Pancreas (tissue), 10 donors: Measurements from ENCODE around the gene DGCR2. TPM values are rescaled to one million over a fixed set of nuclear protein-coding genes. Genes with fewer than 3 reads are reported as not detected.

ENCODE experiments used
- ATAC-seq, 4 donors: fragments of 200-7000 bp; cut with Tn5 transposase; one replicate each; pipeline versions ENCODE4 v1.8.0 to v1.9.1; 2020; ENCODE audit warnings: mild to moderate bottlenecking in 4 of 4, moderate library complexity in 4 of 4
- DNase-seq, 6 donors: peaks; one replicate each; pipeline ENCODE4 v3.0.0-alpha.2; 2020
- FAIRE-seq: peaks from 2 replicates; lab custom pipeline; 2012; peaks lifted over from hg19 to GRCh38; lab: Jason Lieb, UNC
- H3K27ac ChIP-seq, 4 donors: fragments of 200-600 bp; sonication (generic); 1 replicate in 3 of 4; 2 replicates in 1 of 4; pipeline versions ENCODE4 v1.5.0 to v1.8.0; 2020
- H3K27me3 ChIP-seq, 4 donors: fragments of 200-600 bp; one replicate each; pipeline ENCODE4 v1.8.0; 2021
- H3K36me3 ChIP-seq, 3 donors: fragments of 200-600 bp; sonication (generic) in 1 of 3; one replicate each; pipeline versions ENCODE4 v1.5.0 to v1.8.0; 2020 to 2021
- H3K4me1 ChIP-seq, 3 donors: fragments of 200-600 bp; one replicate each; pipeline ENCODE4 v1.8.0; 2021
- H3K4me3 ChIP-seq, 4 donors: fragments of 200-600 bp; sonication (generic) in 2 of 4; one replicate each; pipeline versions ENCODE4 v1.5.0 to v1.8.0; 2020 to 2021
- H3K9me3 ChIP-seq, 4 donors: fragments of 200-600 bp; one replicate each; pipeline ENCODE4 v1.8.0; 2021
- CTCF ChIP-seq, 4 donors: fragments of 200-600 bp; sonication (generic) in 3 of 4; IDR thresholded peaks; one replicate each; pipeline versions ENCODE4 v1.5.0 to v1.8.0; 2021; ENCODE audit warnings: antibody characterized with exemption in 4 of 4
- WGBS, 2 donors: extraction: QIAGEN DNeasy Blood & Tissue Kit; methylation state at CpG; one replicate each; pipeline ENCODE4 v1.1.7; 2013; 5-methylcytosine and 5-hydroxymethylcytosine counted together
- intact Hi-C, 3 donors: fragments of 100-400 bp; cut with DNase I; formaldehyde crosslinking; loops; one replicate each; pipeline versions ENCODE4 v1.11.1 to v1.14.2; 2022
- polyA plus RNA-seq, 2 donors: library from polyadenylated mRNA; stranded (reverse); fragments of 200-250 nt; gene quantifications; one replicate each; pipeline ENCODE4 v1.2.3, GENCODE V29; 2013
- total RNA-seq, 6 donors: library from RNA; stranded (reverse); fragmentation: NEBNext Ultra II Directional in 4 of 6; extraction: Animal tissue kit (Norgen Biotek cat#: 25700) in 4 of 6; gene quantifications; one replicate each; pipeline versions ENCODE4 v1.2.1 to v1.2.4, GENCODE V29; 2021 to 2023
- donor health status: healthy with polysubstance abuse.
- donor health status: DM: no; HTN: no; CAD: no; lungs with moderate emphysema.
- donor health status: DM: no; HTN: no; CAD: no.
- donor health status: control.
- donor health status: control.
- donor health status: Bipolar disorder and iron deficiency.
- donor health status: DM: yes; HTN: yes; CAD: no.
- donor health status: DM: no; HTN: no; CAD: no.
- donor health status: DM: no; HTN: no; CAD: no.
- donor health status: DM: yes; HTN: yes; CAD: no.

The DGCR2 gene
- total and polyA plus RNA-seq, 8 donors: 24.3 to 41.5 (median 30.1) TPM

DNA sequence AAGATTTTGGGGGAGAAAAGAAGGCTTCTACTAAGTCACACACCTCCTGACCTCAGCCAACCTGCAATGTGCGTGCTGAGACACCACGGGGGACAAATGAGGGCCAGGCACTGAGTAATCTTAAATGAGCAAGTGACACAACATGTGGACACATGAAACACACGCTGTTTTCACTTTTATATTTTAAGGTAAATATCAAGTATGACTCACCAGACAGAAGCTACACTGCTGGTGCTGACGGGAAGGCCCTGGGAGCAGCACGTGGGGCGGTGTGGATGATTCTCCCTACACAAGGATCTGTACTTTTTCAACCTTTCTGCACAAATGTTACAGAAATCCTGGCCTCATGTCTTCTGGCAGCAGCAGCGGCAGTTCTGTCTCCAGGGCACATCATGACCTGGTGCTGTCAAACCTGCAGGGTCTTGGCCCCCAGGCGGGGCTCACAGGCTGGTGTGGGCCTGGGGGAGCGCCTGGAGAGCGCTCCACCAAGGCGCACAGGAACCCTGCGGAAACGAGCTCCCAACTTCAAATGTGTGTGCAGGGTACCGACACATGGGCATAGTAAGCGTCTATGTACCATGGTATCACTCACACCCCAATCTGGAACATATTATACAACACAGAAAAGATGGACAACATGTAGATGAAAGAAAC is 61.7 kb downstream of the DGCR2 start:
- no peaks in the 10 kb centered on the region for H3K9me3 ChIP-seq
- TF ChIP-seq CTCF (IDR thresholded peaks at IDR 0.05): no peak
- no peak overlapping the region for H3K4me3 ChIP-seq
- no peak for FAIRE-seq
- peak in 2 of 4 donors; percentile 23 to 54 for ATAC-seq
- H3K27me3 ChIP-seq: no peaks in the 10 kb centered on the region
- peaks cover 0 to 18% (median 0%) of the 10 kb centered on the region in 3 donors for H3K36me3 ChIP-seq
- no peak overlapping the region for H3K27ac ChIP-seq
- WGBS, 2 donors: 82% methylated on average over 15 of the region's 15 CpGs
- peak in 1 of 6 donors; percentile 22 for DNase-seq
- H3K4me1 ChIP-seq: peaks cover 0 to 8% (median 0%) of the 10 kb centered on the region in 3 donors
- intact Hi-C loops: no loop called here

GRCh38 chr22:19059481-19060278 is 62.5 kb downstream of the DGCR2 start:
- peak in 2 of 6 donors; percentile 11 to 66 for DNase-seq

GRCh38 chr22:19058713-19059451 is 63.3 kb downstream of the DGCR2 start:
- peaks cover 0 to 8% (median 0%) of the 10 kb centered on the region in 3 donors for H3K4me1 ChIP-seq
- ATAC-seq (peak in 3 of 4 donors; percentile 55 to 70 (median 64)), DNase-seq (peak in 4 of 6 donors; percentile 30 to 77 (median 52)), FAIRE-seq (no peak)
- intact Hi-C loops: loop anchor here in 1 of 3 donors (10.0 kb wide), 1 partner anchor 76 kb away; the partner anchor contains the start of gene TSSK2
- H3K4me3 ChIP-seq: no peak overlapping the region
- 66% methylated on average over 16 of the region's 16 CpGs for WGBS, 2 donors
- no peaks in the 10 kb centered on the region for H3K27me3 ChIP-seq
- peaks cover 0 to 2% (median 0%) of the 10 kb centered on the region in 3 donors for H3K36me3 ChIP-seq
- TF ChIP-seq CTCF (IDR thresholded peaks at IDR 0.05): no peak
- H3K27ac ChIP-seq: no peak overlapping the region
- H3K9me3 ChIP-seq: no peaks in the 10 kb centered on the region

More at GRCh38 chr22:19059481-19060278, 62.5 kb downstream of the DGCR2 start:
- intact Hi-C loops: loop anchor here in 1 of 3 donors (10.0 kb wide), 1 partner anchor 75 kb away; the partner anchor contains the start of gene TSSK2
- no peaks in the 10 kb centered on the region for H3K27me3 ChIP-seq
- peaks cover 0 to 8% (median 0%) of the 10 kb centered on the region in 3 donors for H3K4me1 ChIP-seq
- peaks cover 0 to 10% (median 0%) of the 10 kb centered on the region in 3 donors for H3K36me3 ChIP-seq
- FAIRE-seq (no peak), ATAC-seq (no peak)
- no peak for TF ChIP-seq CTCF (IDR thresholded peaks at IDR 0.05)
- 89 to 90% methylated on average over 20 of the region's 20 CpGs for WGBS, 2 donors
- no peaks in the 10 kb centered on the region for H3K9me3 ChIP-seq
- no peak overlapping the region for H3K4me3 ChIP-seq
- H3K27ac ChIP-seq: no peak overlapping the region

- TF ChIP-seq CTCF (IDR thresholded peaks at IDR 0.05): no peak
- H3K36me3 ChIP-seq: no peaks in the 10 kb centered on the region
- intact Hi-C loops: loop anchor here in 1 of 3 donors (10.0 kb wide), 1 partner anchor 77 kb away; the partner anchor contains the start of gene TSSK2
- no peak for FAIRE-seq
- no peaks in the 10 kb centered on the region for H3K9me3 ChIP-seq
- peak in 1 of 6 donors; percentile 12 for DNase-seq
- H3K4me3 ChIP-seq: no peak overlapping the region
- 65 to 84% methylated on average over 4 of the region's 4 CpGs for WGBS, 2 donors
- H3K27me3 ChIP-seq: no peaks in the 10 kb centered on the region
- peaks cover 0 to 7% (median 0%) of the 10 kb centered on the region in 3 donors for H3K4me1 ChIP-seq
- ATAC-seq: peak in 1 of 4 donors; percentile 23
- H3K27ac ChIP-seq: no peak overlapping the region
Measured at GRCh38 chr22:19057999-19058491, 64.2 kb downstream of the DGCR2 start.
